ENCODE measurements around the gene BTBD9. TPM values are rescaled to one million over a fixed set of nuclear protein-coding genes. Genes with fewer than 3 reads are reported as not detected.

BTBD9 gene
- total and polyA plus RNA-seq, 2 of the 13 experiments (the other 11 are each of a cell fraction or from before 2014, with no cell fraction given), result 1.2 to 3.0 TPM

GRCh38 chr6:38502423-38502822, 137.3 kb downstream of the BTBD9 start (continued):
- TF ChIP-seq BCLAF1 (IDR thresholded peaks at IDR 0.05) (no peak), ZNF3 (CRISPR knock-in tag; IDR thresholded peaks at IDR 0.05) (no peak), NCOA1 (CRISPR knock-in tag; IDR thresholded peaks at IDR 0.05) (no peak), ZNF446 (CRISPR knock-in tag; IDR thresholded peaks at IDR 0.05) (no peak), REST (IDR thresholded peaks at IDR 0.05; ENCODE audit: borderline replicate concordance in 1 of 2, low read depth in 1 of 2, low read length in 2 of 2) (no peak), MTERF4 (CRISPR knock-in tag; IDR thresholded peaks at IDR 0.05) (no peak), ZFY (CRISPR knock-in tag; IDR thresholded peaks at IDR 0.05) (no peak), ZNF7 (CRISPR knock-in tag; IDR thresholded peaks at IDR 0.05) (no peak), SKIL (CRISPR knock-in tag; IDR thresholded peaks at IDR 0.05; ENCODE audit: borderline replicate concordance) (0 out of 2 replicates have a peak, but pooled peaks have one; percentile 22), MED1 (CRISPR knock-in tag; IDR thresholded peaks at IDR 0.05) (peak; percentile 28; the same call in 1 of the 2 replicates), ZBTB8A (CRISPR knock-in tag; IDR thresholded peaks at IDR 0.05; ENCODE audit: borderline replicate concordance, low read depth) (no peak), RERE (CRISPR knock-in tag; IDR thresholded peaks at IDR 0.05; ENCODE audit: low read depth) (peak; percentile 53; the same call in 1 of the 2 replicates), HMG20A (CRISPR knock-in tag; IDR thresholded peaks at IDR 0.05; ENCODE audit: borderline replicate concordance) (peak; percentile 65; the same call in 1 of the 2 replicates), KLF9 (CRISPR knock-in tag; IDR thresholded peaks at IDR 0.05; ENCODE audit: low read depth) (no peak), ZNF788 (CRISPR knock-in tag; IDR thresholded peaks at IDR 0.05; ENCODE audit: borderline replicate concordance) (no peak)
